ENCODE data around the gene TMEM263.

DNA sequence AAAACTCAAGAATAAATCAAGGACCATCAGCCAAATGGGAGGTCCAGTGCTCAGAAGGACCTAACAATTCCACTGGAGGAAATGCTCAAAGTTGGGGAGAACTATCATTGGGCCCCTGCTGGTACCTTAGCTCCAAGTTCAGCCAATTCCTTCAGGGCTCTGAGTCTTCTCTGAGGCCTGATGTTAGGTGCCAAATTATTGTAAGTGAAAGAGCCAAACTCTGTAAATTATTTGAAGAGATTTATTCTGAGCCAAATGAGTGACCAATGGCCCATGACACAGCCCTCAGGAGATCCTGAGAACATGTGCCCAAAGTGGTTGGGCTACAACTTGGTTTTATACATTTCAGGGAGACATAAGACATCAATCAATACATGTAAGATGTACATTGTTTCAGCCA lies 8.2 kb upstream of the TMEM263 start:
- no peak for TF ChIP-seq EP300 (IDR thresholded peaks at IDR 0.05)
- TF ChIP-seq, protein P1, sequence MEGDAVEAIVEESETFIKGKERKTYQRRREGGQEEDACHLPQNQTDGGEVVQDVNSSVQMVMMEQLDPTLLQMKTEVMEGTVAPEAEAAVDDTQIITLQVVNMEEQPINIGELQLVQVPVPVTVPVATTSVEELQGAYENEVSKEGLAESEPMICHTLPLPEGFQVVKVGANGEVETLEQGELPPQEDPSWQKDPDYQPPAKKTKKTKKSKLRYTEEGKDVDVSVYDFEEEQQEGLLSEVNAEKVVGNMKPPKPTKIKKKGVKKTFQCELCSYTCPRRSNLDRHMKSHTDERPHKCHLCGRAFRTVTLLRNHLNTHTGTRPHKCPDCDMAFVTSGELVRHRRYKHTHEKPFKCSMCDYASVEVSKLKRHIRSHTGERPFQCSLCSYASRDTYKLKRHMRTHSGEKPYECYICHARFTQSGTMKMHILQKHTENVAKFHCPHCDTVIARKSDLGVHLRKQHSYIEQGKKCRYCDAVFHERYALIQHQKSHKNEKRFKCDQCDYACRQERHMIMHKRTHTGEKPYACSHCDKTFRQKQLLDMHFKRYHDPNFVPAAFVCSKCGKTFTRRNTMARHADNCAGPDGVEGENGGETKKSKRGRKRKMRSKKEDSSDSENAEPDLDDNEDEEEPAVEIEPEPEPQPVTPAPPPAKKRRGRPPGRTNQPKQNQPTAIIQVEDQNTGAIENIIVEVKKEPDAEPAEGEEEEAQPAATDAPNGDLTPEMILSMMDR (IDR thresholded peaks at IDR 0.05): no peak
